Hair follicle dermal papilla cell (primary cell): ENCODE measurements around the gene NARF. TPM values are rescaled to one million over a fixed set of nuclear protein-coding genes. Genes with fewer than 3 reads are reported as not detected.

Experiments used
- small RNA-seq: library from RNA; depleted of rRNA; stranded (forward); fragments of <200 nt; gene quantifications from one replicate; pipeline ENCODE3, GENCODE V24; 2012
- total RNA-seq: library from RNA; depleted of rRNA; stranded (reverse); fragments of >200 nt; gene quantifications from 2 replicates; pipeline ENCODE4 v1.2.3, GENCODE V29; 2012

The NARF gene
- total RNA-seq, result 33.8 and 34.9 TPM in 2 replicates

DNA sequence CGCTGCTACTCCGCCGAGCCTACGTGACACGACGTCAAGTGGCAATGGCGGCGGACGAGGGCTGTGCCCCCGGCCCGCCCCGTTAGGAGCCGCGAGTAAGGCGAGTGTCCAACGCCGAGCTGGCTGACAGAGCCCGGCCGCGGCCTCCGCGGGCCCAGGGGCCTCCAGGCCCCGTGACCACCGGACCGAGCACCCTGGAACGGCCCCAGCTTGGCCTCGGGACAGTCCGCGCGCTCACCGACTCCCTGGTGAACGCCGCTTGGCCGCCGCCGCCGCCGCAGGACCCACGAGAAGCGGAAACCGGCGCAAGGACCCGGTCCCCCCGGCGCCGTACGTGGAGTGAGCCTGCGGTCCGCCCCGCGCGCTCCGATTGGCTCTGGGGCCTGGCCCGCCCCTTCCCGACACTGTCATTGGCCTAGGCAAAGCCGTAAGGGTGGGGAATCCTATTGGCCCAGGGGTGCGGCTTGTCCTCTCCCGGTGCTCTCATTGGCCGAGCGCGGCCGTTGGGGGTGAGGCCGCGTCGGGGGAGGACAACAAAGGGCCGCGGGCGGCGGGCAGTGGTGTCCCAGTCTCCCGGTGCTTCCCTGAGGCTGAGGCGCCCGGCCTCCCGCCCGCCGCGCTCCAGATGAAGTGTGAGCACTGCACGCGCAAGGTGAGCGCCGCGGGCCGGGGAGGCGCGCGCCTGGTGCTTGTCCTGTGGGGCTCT is at the start of gene NARF:
Gene NARF (plus strand): TSS at position 563 of the 706 bp plus-strand sequence. CDS start 63 bp downstream, at position 626.

DNA sequence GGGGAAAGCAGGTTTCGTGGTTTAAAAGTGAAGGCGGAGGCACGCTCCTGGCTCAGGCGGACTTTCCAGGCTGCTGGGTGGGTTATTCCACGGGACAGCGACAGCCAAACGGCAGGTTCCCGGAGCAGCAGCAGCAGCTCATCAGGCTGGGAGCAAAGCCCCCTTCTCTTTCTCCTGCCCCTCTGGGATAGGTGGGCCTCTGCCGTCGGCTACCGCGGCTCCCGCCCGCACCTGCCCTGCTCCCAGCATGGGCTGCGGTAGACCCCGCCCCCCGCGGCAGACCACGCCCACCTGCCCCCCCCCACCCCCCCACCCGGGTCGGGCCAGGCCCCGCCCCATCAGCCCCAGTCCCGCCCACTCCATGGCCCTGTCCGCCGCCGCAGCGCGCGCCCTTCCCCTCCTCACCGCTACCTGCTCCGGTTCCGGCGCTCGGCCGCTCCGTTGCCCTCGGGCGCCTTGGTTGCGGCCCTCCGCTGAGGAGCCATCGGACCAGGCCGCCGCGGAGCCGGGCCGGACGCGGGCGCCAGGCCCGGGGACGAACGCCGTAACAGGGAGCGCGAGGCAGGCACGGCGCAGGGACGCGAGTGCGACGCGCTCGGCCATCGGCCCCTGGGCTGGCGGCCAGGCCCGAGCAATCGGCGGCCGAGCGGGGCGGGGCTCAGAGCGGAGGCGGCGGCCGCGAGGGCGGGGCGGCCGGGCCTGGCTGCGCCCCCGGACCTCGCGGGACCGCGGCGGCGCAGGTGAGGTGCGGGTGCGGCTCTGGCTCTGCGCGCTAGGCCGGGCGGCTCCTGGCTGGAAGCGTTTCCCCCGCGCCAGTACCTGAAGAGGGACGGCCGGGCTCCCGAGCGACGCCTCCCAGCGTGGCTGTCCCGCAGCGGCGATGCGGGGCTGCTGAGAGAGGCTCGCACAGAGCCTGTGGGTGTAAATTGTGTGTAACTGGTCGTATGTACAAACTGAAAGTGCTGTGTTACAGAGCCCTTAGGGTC is 40.2 kb upstream of the NARF start, which contains the start of the genes HEXD and OGFOD3:
Gene HEXD (plus strand): TSS at position 347 of the 986 bp plus-strand sequence. CDS start 1,453 bp downstream, outside the sequence.
Gene OGFOD3 (minus strand): TSS at position 586 of the 986 bp plus-strand sequence. CDS start 101 bp downstream, at position 485.

DNA sequence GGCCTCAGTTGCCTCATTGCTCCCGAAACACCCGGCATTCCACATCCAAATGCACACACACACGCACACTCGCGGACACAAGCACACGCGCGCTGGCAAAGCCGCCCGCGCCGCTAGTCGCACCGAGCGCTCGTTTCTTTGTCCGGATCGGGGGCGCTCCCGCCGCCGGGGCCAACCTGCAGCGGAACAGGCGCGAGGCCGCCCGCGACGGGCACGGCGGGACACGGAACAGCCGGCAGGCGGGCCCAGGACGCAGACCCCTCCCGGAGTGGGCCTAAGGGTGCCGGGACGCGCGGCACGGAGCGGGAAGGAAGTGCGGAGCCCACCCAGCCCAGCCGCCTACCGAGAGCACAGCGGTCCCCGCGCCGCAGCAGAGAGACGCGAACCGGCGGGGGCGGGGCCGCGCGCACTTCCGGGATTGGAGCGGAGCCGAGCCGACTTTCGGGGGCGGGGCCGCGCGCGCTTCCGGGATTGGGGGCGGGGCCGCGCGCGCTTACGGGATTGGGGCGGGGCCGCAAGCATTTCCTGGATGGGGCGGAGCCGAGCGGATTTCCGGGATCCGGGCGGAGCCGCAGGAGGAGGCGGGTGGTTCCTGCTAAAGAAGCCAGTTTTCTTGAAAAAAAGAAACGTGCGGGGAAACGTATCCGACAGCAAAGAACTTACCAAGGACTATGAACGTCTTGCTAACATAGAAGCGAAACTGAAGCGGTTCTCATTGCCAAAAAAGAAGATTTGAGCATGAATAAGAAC is 8.0 kb upstream of the NARF start, which contains the start of gene CYBC1:
Gene CYBC1 (minus strand): TSS at position 396 of the 750 bp plus-strand sequence. CDS start 1,498 bp downstream, outside the sequence.

DNA sequence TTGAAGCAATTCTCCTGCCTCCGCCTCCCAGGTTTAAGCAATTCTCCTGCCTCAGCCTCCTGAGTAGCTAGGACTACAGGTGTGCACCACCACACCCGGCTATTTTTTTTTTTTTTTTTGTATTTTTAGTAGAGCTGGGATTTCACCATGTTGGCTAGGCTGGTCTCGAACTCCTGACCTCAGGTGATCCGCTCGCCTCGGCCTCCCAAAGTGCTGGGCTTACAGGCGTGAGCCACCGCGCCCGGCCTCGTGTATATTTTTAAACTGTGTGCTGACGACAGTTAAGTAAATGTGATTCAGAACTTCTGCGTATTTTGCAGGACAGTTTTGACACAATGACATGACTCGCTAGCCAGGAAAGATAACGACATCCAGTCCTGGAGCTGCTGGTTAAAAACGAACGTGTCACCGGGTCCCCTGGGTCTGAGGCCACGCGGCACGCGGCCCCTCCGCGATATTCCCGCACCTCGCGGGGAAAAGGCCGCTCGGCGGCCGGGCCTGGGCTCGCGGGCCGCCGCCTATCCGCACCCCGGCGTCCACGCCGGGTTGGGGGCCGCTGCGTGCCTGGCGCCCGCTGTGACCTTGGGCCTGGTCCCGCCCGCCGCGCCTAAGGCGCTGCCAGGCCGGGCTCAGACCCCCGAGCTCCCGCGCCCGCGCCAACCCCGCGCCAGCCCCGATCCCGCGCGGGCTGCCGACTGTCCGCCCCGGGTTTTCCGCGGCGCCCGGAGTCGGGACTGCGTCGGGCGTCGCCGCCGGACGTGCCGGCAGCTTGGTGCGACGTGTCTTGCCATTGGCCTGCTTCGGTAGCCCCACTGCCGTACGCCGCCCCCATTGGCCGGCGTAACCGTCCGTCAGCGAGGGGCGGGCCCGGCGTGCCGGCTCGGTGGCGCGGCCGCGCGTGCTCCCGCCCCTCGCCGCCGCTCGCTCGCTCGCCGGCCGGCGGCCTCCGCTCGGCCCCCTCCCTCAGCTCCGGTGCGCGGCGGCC is 60.6 kb downstream of the NARF start, which contains the start of gene FOXK2:
Gene FOXK2 (plus strand): TSS at position 907 of the 985 bp plus-strand sequence. CDS start 157 bp downstream, outside the sequence.

Small RNA genes lying within 50 kb of the gene (small RNA-seq; reads per million reads assigned to genes)
- gene RF00019, result not detected

Other genes starting within 250 kb of the NARF start
- gene CCDC57, start 245.9 kb upstream of the NARF start, total RNA-seq, result 21.1 and 30.3 TPM in 2 replicates
- gene SLC16A3, start 229.7 kb upstream of the NARF start, total RNA-seq, result 191 and 226 TPM in 2 replicates
- gene CSNK1D, start 185.0 kb upstream of the NARF start, total RNA-seq, result 58.8 and 66.0 TPM in 2 replicates
- 0.24 and 0.32 TPM in 2 replicates for gene CD7, start 141.1 kb upstream of the NARF start, total RNA-seq
- 101 and 151 TPM in 2 replicates for gene SECTM1, start 125.0 kb upstream of the NARF start, total RNA-seq
- not detected in 2 replicates for gene TEX19, start 99.5 kb upstream of the NARF start, total RNA-seq
- gene UTS2R, start 87.0 kb upstream of the NARF start, total RNA-seq, result 0.32 TPM in 1 of 2 replicates, not detected in the other
- 22.0 and 35.9 TPM in 2 replicates for gene HEXD, start 40.4 kb upstream of the NARF start, total RNA-seq
- 37.6 and 45.8 TPM in 2 replicates for gene OGFOD3, start 40.2 kb upstream of the NARF start, total RNA-seq
- 58.0 and 85.3 TPM in 2 replicates for gene CYBC1, start 8.0 kb upstream of the NARF start, total RNA-seq
- 33.3 and 46.2 TPM in 2 replicates for gene FOXK2, start 61.0 kb downstream of the NARF start, total RNA-seq
- gene WDR45B, start 189.7 kb downstream of the NARF start, total RNA-seq, result 74.0 and 89.1 TPM in 2 replicates
- 8.4 and 11.9 TPM in 2 replicates for gene RAB40B, start 240.0 kb downstream of the NARF start, total RNA-seq